Glutamatergic neuron (in vitro differentiated cells): Measurements from ENCODE around the gene TNS1. TPM values are rescaled to one million over a fixed set of nuclear protein-coding genes. Genes with fewer than 3 reads are reported as not detected.

Experiments used
- DNase-seq: peaks from one replicate; pipeline ENCODE4 v3.0.0; 2022
- H3K27ac Mint-ChIP-seq: one replicate; pipeline ENCODE4 v1.8.0; 2020; ENCODE audit warnings: mild to moderate bottlenecking, mixed read lengths, inconsistent platforms; ENCODE audit not compliant: unreplicated experiment
- H3K27me3 Mint-ChIP-seq: one replicate; pipeline ENCODE4 v1.8.0; 2020; ENCODE audit warnings: mild to moderate bottlenecking, moderate library complexity, mixed read lengths, inconsistent platforms; ENCODE audit not compliant: unreplicated experiment
- H3K36me3 Mint-ChIP-seq: one replicate; pipeline ENCODE4 v1.8.0; 2020; ENCODE audit warnings: mild to moderate bottlenecking, mixed read lengths, inconsistent platforms; ENCODE audit not compliant: unreplicated experiment
- H3K4me1 Mint-ChIP-seq: one replicate; pipeline ENCODE4 v1.8.0; 2020; ENCODE audit warnings: mild to moderate bottlenecking, low read depth, mixed read lengths, inconsistent platforms; ENCODE audit not compliant: unreplicated experiment
- H3K4me3 Mint-ChIP-seq: one replicate; pipeline ENCODE4 v1.8.0; 2020; ENCODE audit warnings: mild to moderate bottlenecking, mixed read lengths, inconsistent platforms; ENCODE audit not compliant: unreplicated experiment
- H3K9me3 Mint-ChIP-seq: one replicate; pipeline ENCODE4 v1.8.0; 2020; ENCODE audit warnings: mild to moderate bottlenecking, moderate library complexity, mixed read lengths, inconsistent platforms; ENCODE audit not compliant: unreplicated experiment
- CTCF ChIP-seq: fragments of 200-600 bp; sonication (generic); IDR thresholded peaks from one replicate; pipeline ENCODE4 v1.5.0; 2021; ENCODE audit not compliant: partially characterized antibody, unreplicated experiment
- total RNA-seq: library from RNA; stranded (reverse); fragmentation: NEBNext Ultra II Directional; extraction: Animal tissue kit (Norgen Biotek cat#: 25700); gene quantifications from one replicate; pipeline ENCODE4 v1.2.1, GENCODE V29; 2021; ENCODE audit not compliant: unreplicated experiment

TNS1 gene
- total RNA-seq, 1 donor from 2014 or later, result 3.2 TPM

GRCh38 chr2:217944923-217945322 is 57.9 kb downstream of the TNS1 start:
- peaks cover 6% of the 10 kb centered on the region for H3K9me3 Mint-ChIP-seq
- H3K4me1 Mint-ChIP-seq, result peaks cover 13% of the 10 kb centered on the region
- no peak for TF ChIP-seq CTCF
- H3K4me3 Mint-ChIP-seq, result no peak overlapping the region
- H3K27me3 Mint-ChIP-seq, result peaks cover 6% of the 10 kb centered on the region
- H3K27ac Mint-ChIP-seq, result no peak overlapping the region
- DNase-seq, result no peak
- H3K36me3 Mint-ChIP-seq, result no peaks in the 10 kb centered on the region

- DNase-seq, result no peak
- H3K27ac Mint-ChIP-seq, result no peak overlapping the region
- peaks cover 6% of the 10 kb centered on the region for H3K9me3 Mint-ChIP-seq
- H3K4me3 Mint-ChIP-seq, result no peak overlapping the region
- no peak for TF ChIP-seq CTCF
- H3K27me3 Mint-ChIP-seq, result peaks cover 6% of the 10 kb centered on the region
- H3K36me3 Mint-ChIP-seq, result no peaks in the 10 kb centered on the region
- peaks cover 13% of the 10 kb centered on the region for H3K4me1 Mint-ChIP-seq
Observed at GRCh38 chr2:217944366-217944765, 58.4 kb downstream of the TNS1 start.

GRCh38 chr2:217943446-217944321 is 59.1 kb downstream of the TNS1 start:
- DNase-seq, result peak; percentile 79
- Mint-ChIP-seq H3K4me1 (peaks cover 13% of the 10 kb centered on the region), H3K36me3 (no peaks in the 10 kb centered on the region), H3K27ac (peak overlapping the region; percentile 66), H3K27me3 (peaks cover 5% of the 10 kb centered on the region), H3K9me3 (peaks cover 6% of the 10 kb centered on the region), H3K4me3 (peak overlapping the region; percentile 72)
- no peak for TF ChIP-seq CTCF

- Mint-ChIP-seq H3K27me3 (peaks cover 3% of the 10 kb centered on the region), H3K4me1 (peaks cover 13% of the 10 kb centered on the region), H3K9me3 (peaks cover 5% of the 10 kb centered on the region), H3K27ac (no peak overlapping the region), H3K4me3 (no peak overlapping the region), H3K36me3 (no peaks in the 10 kb centered on the region)
- DNase-seq, result no peak
- no peak for TF ChIP-seq CTCF
Observed at GRCh38 chr2:217942731-217943335, 60.0 kb downstream of the TNS1 start.
